ENCODE data around the gene IMPA2.
"Not testable (repeated sequence)": the region's sequence is repeated elsewhere in the genome, so short reads cannot be mapped to it uniquely, and the experiment has no call there.

IMPA2 gene

DNA sequence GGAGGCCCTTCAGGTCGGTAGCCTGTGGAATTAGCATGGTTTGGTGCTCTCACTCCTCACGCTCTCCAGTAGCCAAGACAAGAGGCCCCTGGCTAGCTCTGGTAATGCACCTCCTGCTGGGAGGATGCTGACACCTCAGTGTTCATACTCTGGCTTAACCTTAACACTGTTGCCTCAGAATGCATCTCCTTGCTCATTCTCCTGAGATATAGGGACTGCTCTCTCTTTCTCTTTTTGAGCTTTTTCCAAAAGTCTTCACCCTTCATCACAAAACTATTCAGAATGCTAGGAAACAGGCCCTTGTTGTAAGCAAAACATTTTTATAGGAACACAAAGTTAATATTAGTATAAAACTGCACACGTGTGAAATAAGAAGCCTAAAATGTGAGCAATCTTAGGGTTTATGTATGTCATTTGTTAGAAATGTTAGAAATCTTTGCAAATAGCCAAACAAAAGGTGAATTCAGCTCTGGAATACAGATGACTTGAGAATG is 17.3 kb upstream of the IMPA2 start:
- DNase-seq: no peak

DNA sequence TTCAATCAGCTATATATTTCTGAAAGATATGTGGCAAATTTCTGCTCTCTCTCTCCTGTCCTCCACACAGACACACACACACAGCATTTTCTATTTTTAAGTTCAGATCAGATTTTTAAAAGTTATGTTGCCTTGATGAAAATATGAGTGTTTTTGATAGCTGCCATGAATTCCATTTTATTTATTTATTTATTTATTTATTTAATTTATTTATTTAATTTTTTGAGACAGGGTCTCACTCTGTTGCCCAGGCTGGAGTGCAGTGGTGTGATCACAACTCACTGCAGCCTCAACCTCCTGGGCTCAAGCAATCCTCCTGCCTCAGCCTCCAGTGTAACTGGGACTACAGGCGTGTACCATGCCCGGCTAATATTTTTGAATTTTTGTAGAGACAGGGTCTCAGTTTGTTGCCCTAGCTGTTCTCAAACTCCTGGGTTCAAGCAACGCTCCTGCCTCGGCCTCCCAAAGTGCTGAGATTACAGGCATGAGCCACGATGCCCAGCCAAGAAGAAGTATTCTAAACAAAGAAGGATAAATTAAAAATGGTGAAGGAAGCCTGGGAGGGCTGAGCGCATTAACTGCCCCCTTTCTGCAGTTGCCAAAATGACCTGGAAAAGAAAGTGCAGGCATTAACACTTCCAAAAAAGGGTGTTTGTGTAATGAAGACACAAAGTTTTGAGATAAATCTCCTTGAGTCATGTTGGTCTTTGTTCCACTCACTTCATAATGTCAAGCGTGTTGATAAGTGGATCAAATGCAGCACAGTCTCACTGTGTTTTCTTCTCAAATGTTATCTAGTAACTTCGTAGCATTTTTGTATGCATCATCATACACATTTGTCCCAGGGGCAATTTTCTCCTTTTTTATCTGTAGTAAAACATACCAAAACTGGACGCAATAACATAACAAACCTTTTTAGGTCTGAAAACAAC is 11.1 kb upstream of the IMPA2 start:
- no peak for DNase-seq

DNA sequence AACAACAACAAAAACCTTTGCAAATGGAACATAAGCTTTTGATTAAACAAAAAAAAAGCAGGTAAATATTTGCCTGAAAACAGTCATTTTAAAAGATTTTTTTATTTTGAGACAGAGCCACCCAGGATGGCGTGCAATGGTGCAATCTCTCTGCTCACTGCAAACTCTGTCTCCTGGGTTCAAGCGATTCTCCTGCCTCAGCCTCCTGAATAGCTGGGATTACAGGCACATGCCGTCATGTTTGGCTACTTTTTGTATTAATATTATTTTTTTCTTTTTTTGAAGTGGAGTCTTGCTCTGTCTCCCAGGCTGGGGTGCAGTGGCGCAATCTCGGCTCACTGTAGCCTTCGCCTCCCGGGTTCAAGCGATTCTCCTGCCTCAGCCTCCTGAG is 10.5 kb upstream of the IMPA2 start:
- DNase-seq: not testable (repeated sequence)

DNA sequence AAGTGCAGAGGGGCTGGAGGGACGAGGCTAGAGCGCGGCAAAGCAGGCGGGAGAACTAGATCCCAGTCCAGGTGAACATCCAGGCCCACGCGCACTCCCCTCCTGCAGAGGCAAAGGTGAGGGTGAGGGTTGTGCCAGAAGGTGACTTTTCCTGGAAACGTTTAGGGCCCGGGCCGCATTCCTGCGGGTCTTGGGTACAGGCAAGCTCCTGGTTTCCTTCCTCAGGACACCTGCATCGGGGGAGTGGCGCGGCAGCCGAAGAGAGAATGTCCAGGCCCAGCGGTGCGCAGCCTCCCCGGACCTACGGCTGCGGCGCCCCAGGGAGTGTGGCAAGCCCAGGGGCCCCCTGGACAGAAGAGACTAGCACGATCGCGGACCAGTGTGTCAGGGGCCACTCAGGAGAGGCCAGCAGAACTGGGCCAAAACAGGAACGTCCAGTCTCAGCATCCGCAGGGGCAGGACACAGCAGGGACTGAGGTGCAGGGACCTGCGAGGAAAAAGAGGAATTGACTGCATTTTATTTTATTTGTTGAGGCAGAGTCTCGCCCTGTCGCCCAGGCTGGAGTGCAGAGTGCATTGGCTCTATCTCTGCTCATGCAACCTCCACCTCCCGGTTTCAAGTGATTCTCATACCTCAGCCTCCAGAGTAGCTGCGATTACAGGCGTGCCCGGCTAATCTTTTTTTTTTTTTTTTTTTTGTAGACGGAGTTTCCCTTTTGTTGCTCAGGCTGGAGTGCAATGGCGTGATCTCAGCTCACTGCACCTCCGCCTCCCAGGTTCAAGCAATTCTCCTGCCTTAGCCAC is 8.7 kb upstream of the IMPA2 start:
- DNase-seq: no peak

DNA sequence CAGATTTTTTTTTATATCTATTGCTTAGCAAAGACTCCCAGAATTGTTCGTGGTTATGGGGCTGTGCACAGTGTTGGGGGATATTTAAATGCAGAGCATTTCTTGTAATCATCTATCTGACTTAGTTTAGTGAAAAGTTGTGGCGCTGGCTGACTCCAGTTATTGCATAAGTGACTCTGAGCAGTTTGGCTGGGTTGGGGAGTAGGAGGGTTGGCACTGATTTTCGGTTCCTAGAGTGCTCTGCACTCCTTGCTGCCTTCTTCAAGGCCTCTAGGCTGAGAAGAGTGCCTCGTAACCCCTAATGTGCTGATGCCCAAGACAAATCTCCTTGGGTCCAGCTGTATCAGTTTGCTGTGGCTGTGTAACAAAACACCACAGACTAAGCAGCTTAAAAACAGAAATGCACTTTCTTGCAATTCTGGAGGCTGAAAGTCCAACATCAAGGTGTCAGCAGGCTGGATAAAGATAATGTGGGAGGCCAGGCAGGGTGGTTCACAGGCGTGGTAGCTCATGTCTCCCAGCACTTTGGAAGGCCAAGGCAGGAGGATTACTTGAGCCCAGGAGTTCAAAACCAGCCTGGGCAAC is 6.5 kb upstream of the IMPA2 start:
- no peak for DNase-seq

DNA sequence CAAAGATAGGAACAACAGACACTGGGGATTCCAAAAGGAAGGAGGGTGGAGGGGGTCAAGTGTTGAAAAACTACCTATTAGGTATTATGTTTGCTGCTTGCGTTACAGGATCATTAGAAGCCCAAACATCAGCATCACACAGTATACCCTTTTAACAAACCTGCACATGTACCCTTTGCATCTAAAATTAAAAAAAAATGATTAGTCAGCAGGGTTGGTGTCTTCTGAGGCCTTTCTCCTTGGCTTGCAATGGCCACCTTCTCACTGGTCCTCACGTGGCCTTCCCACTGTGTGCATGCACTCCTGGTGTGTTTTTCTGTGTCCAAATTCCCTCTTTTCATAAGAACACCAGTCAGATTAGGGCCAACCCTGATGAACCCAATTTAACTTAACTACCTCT is 5.6 kb upstream of the IMPA2 start:
- no peak for DNase-seq

DNA sequence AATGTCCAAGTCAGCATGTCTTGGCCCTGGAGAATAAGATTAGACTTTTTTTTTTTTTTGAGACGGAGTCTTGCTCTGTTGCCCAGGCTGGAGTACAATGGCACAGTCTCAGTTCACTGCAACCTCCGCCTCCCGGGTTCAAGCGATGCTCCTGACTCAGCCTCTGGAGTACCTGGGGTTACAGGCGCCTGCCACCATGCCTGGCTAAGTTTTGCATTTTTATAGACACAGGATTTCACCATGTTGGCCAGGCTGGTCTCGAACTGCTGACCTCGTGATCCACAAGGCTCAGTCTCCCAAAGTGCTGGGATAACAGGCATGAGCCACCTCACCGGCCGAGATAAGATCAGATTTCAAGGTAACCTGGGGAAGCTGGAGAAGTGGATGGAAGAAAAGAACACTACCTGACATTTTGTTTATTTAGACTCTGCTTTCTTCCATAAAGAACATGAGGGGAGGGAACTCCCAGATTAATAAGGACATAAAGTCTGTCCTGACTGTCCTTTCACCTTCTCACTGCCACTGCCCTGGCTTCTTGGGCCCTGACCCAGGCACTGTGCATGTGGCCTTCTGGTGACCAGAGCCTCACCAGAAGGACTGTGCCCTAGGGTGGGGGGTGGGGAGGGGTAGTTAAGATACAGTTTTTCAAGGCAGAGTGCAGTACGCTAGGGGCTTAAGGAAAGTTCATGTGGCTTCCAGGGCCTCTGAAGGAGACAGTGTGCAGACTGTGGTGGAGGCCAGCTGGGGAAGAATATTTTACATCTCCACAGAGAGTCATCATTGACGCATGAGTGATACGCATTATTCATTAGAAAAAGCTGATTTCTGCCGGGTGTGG is 4.8 kb upstream of the IMPA2 start:
- DNase-seq: no peak

DNA sequence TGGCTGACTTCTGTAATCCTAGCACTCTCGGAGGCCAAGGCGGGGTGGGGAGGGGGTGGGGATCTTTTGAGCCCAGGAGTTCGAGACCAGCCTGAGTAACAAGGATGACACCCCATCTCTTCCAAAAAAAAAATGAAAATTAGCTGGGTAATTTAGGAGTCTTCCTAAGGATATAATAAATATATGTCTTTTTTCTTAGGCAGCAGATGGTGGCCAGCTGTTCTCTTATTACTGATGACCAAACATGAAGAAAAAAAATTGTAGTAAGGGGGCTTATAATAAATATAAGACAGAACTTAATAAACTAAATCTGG is 4.2 kb upstream of the IMPA2 start:
- no peak for DNase-seq

DNA sequence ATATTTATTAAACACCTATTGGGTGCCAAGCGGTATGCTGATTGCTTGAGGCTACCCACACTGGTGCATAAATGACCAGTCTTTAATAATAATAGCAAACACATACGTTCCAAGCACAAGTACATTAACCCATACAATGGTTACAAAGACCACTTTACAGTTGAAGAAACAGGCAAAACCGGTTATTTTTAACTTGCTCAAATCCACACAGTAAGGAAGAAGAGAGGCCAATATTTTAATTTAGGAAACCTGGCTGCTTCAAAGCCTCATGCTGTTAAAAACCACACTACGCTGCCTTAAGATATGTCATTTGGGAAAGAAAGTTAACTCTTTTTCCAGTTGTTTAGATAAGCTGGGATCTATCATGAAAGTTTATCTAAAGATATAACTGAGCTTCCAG is 2.4 kb upstream of the IMPA2 start:
- no peak for DNase-seq

DNA sequence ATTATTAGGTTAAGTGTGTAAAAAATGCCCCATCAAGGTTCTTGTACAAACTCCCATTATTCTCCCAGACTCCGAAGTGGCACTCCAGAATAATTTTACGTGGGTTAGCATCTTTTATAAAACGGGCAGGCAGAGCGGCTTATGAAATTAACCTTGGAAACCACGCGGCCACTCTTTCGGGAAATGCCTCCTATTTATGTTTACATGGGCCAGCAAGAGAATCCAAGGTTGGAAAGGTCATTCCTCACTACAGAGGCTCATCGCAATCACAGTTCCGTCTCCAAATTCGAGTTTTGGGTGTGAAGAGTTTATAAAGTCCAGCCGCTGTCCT is 1.2 kb upstream of the IMPA2 start:
- peak; percentile 65 for DNase-seq

DNA sequence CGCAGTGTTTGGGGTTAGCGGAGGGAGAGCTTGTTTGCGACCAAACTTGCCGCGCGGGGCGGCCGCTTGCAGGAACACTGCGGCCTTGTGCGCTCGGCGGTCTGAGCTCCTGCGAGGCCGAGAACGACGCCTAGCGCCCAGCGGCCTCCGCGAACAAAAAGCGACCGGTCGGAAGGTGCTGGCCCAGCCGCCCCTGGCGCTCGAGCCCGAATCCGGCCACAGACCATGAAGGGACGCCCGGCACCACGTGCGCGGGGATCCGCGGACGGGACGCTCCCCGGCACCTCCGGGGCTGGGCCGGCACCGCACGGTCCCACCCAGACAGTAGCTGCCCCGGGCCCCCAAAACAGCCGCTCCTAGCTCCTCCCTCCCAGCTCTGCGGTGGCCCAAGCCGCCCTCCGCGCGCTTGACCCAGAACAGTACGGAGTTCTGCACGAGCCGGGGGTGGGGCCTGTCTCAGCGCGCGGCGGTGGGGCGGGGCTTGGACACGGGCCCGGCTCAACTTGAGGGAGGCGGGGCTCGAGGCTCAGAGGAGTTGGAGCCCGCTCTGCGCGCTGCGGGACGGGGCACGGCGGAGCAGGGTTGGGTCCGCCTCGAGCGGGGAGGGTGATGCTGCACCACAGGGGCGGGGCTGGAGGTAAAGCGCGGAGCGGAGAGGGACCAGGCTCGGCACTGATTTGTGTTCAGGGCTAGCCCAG is 664 bp upstream of the IMPA2 start:
- DNase-seq: peak; percentile 85

DNA sequence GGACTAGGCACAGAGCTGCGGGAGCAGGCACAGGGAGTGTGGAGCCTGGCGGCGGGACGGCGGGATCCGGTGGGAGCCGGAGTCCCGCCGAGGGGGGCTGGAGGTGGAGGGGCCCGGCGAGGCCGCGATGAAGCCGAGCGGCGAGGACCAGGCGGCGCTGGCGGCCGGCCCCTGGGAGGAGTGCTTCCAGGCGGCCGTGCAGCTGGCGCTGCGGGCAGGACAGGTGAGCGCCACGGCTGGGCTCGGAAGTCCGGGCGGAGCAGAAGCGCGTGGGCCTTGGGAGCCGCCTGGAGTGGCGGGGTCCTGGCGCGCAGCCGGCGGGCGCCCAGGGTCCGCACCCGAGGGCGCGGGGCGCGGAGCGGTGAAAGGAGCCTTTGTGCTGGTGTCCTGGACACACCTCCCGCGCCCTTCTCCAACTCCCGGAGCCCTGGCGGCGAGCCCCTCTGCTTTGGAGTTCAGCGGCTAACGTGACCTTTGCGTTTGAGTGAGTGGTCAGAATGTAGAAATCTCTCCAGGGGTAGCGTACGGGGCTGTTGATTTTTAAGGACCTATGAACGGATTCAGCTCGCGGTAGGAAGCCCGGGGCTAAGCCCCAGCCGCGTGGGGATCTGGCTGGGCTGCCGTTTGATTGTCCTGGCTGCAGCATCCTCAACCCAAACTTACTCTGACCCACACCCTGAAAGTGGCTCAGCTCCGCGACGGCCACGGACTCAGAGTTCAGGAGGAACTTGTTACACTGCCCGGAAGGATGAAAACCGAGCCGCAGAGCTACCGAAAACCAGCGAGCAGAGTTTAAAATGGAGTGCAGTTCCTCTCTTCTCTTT is 448 bp downstream of the IMPA2 start:
- peak; percentile 49 for DNase-seq

DNA sequence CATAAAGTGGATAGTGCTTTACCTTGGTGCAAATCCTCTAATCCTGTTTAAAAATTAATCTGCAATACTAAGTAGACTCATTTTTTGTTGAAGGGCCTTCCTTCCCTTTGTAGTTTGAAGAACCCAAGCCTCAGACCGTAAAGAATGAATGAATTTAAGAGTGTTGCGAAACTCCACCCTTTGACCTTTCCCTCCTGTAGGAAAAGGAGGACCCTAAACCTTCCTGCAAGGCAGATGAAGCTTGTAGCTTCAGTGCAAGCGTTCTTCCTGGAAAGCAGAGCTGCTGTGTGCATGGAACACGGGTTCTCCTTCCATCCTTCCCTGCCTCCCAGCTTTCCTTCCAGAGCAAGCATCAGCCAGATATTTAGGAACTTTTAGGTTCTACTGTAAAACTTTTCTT is 1.7 kb downstream of the IMPA2 start:
- no peak for DNase-seq

DNA sequence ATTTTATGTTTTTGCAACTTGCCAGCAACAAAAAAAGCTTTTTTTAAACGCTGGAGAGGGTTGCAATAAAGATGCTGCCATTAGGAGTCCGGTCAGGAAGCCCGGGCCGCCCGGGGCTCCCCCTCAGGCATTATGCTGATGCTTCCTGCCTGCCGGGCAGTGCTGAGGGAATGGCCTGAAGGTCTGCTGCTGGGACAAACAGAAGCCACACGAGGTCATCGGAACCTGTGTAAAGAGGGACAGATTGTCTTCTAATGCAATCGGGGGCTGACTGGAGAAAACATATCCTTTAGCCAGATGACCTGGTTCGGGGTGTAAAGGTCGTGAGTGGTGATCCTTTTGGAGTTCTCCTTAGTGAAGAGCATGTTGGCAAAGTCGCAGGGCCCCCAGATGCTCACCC is 2.3 kb downstream of the IMPA2 start:
- DNase-seq: no peak

DNA sequence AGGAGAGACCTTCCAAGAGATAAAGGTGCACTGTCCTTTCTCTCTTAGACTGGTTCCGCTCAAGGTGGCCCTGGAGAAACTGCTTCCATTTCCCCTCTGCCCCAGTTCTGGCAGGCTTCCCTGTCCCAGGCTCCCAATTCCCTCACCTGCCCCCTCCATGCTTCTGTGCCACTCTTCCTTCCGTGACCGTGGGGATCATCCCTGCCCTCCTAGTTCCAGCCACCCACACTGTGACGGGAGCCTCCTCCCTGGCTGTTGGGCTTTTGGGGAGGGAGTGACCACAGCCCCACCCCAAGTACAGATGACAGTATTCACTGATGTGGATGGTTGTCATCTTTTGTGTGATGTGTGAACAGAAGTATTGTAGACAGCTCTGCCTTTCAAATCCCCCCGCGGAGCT is 2.8 kb downstream of the IMPA2 start:
- no peak for DNase-seq

DNA sequence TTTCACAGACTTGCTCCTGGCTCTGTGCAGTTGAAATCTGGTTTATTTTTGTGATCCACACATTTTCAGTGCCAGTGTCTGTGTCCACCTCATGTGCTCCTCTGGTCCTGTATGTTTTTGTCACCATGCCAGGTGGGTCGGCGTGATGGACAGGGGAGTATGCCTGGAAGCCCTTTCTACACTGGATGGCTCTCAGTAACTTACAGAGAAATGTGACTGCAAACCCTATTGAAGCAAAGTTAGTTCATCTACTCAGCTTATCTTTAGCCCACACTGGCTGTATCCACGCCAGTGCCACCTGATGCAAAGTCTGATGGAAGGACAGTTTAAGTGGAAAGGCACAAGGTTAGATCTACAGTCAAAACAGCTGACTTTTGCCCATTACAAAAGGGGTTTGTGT is 4.3 kb downstream of the IMPA2 start:
- no peak for DNase-seq

DNA sequence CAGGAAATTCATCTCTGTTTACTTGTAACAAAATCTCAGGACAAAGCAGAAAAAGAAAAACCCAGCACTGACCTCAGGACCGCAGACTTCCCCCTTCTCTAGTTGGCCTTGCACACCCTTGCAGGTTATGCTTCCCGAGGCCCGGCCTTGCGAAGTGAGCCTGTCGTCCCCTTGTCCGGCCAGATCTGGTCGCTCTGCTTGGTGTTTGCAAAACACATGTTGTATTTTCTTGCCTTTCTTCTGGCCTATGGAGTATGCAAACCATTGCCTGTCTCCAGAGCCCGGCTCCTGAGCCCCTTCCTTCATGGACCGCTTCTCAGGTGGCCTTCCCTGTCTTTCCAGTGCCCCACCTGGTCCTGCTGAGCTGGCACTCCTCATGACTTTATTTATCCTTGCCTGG is 4.8 kb downstream of the IMPA2 start:
- no peak for DNase-seq

DNA sequence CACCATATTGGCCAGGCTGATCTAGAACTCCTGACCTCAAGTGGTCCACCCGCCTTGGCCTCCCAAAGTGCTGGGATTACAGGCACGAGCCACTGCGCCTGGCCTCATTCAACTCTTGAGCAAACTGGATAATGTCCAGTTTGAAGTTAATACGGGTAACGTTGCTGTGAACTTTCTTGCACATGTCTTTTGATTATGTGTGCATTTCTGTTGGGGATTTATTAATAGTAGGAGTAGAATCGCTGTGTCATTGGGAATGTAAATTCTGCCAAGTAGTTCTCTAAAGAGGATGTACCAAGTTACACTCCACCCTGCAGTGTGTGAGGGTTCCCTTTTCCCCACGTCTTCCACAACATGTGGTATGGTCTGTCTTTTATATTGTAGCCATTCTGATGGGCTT is 6.2 kb downstream of the IMPA2 start:
- no peak for DNase-seq

DNA sequence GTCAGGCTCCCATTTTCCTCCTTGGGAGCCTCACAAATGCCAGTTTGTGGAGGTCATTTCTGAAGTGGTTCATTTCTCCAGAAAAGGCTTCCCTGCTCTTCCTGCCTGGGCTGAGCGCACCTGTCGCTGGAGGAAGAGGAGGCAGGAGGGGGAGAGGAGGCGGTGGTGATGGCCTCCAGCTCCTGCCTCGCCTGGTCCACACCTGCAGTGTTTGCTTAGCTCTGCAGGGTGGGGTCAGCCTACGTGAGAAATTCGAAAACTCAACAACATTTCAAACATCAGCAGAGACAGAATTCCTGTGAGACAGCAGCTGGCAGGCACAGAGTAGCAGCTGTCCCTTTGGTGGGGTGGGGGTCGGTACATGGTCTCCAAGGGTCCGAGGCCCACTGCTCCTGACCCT is 7.9 kb downstream of the IMPA2 start:
- DNase-seq: no peak

DNA sequence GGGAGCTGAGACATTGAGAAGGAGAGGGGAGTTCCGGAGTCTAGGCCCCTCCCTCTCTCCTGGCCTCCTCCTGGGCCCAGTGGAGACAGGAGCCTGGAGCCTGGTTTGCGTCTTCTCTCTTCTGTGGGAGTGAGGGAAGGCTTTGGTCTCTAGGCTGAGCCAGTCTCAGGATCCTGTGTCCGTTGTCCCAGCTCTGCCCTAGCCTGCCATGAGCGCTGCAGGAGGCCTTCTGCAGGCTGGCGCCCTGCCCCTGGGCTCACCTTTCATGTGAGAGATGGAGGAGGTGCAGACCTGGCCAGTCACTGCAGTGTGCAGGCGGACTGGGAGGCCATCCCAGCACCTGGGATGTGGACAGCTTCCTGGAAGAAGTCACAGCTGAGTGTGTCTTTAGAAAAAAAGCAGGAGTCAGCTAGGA is 8.7 kb downstream of the IMPA2 start:
- DNase-seq: no peak

DNA sequence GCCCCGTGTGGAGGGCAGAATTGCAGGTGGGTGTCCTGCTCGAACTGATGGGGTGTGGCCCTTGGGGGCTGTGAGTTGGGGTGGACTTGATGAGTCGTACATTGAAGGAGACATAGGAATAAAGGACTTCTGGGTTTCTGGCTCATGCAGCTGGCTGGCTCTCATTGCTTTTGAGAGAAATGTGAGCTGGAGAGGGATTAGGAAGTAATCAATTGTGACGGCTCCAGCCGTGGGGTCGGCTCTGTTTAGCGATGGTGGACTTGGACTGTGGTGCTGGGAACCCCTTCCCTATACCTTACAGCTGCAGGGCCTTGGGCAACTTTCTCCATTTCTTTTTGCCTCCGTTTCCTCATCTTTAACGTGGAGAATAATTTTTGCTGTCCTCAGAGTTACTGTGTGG is 9.2 kb downstream of the IMPA2 start:
- DNase-seq: no peak

All from NCI-H2227 treated with DMSO at 0.1 percent for 48 hours (cell line).